Natural killer cell treated with Interleukin-12 subunit alpha and Interleukin-12 subunit beta and Interleukin-15 and Interleukin-18, amount 100 ng/mL, for 72 hours (primary cell): ENCODE measurements around the gene MPST. TPM values are rescaled to one million over a fixed set of nuclear protein-coding genes. Genes with fewer than 3 reads are reported as not detected.
A peak's percentile ranks its signal among the peaks of the same experiment; 100 is the strongest.

Source experiments
- ATAC-seq, 2 donors: fragments of 150-1000 bp; cut with Tn5 transposase in 1 of 2; sonication (Bioruptor Pico), chemical (Tn5 transposase) in 1 of 2; 2 replicates each; pipeline ENCODE4 v1.10.0; 2021
- DNase-seq: peaks from one replicate; pipeline ENCODE4 v3.0.0; 2022; ENCODE audit warnings: low spot score
- H3K27ac Mint-ChIP-seq, 2 donors: 1 replicate in 1 of 2; 2 replicates in 1 of 2; pipeline ENCODE4 v1.8.0; 2022; ENCODE audit warnings: mixed read lengths in 2 of 2, mild to moderate bottlenecking in 1 of 2, moderate library complexity in 1 of 2
- H3K27me3 Mint-ChIP-seq, 2 donors: 1 replicate in 1 of 2; 2 replicates in 1 of 2; pipeline ENCODE4 v1.8.0; 2022; ENCODE audit warnings: mixed read lengths in 2 of 2
- H3K36me3 Mint-ChIP-seq: one replicate; pipeline ENCODE4 v1.8.0; 2022; ENCODE audit warnings: mixed read lengths
- H3K4me1 Mint-ChIP-seq, 2 donors: 1 replicate in 1 of 2; 2 replicates in 1 of 2; pipeline ENCODE4 v1.8.0; 2022; ENCODE audit warnings: low read depth in 2 of 2, mixed read lengths in 2 of 2, mild to moderate bottlenecking in 1 of 2
- H3K4me3 Mint-ChIP-seq: one replicate; pipeline ENCODE4 v1.8.0; 2022; ENCODE audit warnings: mixed read lengths
- H3K9me3 Mint-ChIP-seq: 2 replicates; pipeline ENCODE4 v1.8.0; 2022; ENCODE audit warnings: mixed read lengths
- total RNA-seq, 2 donors: library from RNA; stranded (reverse); gene quantifications; one replicate each; pipeline ENCODE4 v1.2.3, GENCODE V29; 2022

The MPST gene
- total RNA-seq, 2 donors from 2014 or later: 27.6 to 51.1 TPM

DNA sequence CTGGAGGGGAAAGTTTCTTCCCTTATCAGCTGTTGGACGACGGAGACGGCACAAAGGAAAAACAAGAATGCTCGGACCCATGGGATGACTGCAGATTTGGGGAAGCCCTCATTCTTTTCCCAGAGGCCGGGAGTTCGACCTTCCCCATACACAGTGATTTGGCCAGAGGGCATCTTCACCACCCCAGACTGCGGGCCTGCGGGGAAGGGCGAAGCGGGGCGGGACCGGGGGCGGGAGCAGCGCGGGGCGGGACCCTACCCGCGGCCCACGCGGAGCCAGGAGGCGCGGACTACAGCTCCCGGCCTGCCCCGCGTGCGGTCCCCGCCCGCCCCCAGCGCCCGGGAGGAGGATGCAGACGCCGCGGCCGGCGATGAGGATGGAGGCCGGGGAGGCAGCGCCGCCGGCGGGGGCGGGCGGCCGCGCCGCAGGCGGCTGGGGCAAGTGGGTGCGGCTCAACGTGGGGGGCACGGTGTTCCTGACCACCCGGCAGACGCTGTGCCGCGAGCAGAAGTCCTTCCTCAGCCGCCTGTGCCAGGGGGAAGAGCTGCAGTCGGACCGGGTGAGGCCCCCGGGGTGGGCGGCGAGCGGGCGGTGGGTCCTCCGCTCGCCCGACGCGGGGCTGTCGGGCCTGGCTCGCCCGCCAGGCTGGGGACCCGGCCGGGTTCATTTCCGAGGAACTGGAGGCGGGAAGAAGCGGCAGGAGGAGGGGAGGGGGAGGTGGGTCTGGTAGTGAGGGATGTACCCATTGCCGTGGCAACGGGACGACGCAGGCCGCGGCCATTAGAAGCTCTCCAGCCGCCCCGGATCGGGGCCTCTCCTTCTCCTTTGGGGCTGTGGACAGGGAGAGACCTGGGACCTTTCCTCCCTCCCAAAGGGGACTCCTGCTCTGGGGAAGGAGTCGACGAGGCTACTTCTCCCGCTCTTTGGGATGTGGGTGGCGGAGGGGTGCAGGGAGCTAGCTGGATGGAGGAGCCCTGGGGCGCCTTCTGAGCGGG lies 32.1 kb downstream of the MPST start, which contains the start of gene KCTD17:
Gene KCTD17 (plus strand): TSS at position 352 of the 995 bp plus-strand sequence. CDS start 19 bp downstream, at position 371.
- Mint-ChIP-seq H3K9me3 (no peaks in the 10 kb centered on the region), H3K27me3 (no peaks in the 10 kb centered on the region), H3K27ac (peak within 1 kb of the TSS in 1 of 2 donors; percentile 74), H3K36me3 (no peaks in the 10 kb centered on the region), H3K4me1 (peaks cover 5 to 11% of the 10 kb centered on the region in 2 donors), H3K4me3 (peak within 1 kb of the TSS; percentile 85)
- ATAC-seq (peak; percentile 99), DNase-seq (peak; percentile 87)

DNA sequence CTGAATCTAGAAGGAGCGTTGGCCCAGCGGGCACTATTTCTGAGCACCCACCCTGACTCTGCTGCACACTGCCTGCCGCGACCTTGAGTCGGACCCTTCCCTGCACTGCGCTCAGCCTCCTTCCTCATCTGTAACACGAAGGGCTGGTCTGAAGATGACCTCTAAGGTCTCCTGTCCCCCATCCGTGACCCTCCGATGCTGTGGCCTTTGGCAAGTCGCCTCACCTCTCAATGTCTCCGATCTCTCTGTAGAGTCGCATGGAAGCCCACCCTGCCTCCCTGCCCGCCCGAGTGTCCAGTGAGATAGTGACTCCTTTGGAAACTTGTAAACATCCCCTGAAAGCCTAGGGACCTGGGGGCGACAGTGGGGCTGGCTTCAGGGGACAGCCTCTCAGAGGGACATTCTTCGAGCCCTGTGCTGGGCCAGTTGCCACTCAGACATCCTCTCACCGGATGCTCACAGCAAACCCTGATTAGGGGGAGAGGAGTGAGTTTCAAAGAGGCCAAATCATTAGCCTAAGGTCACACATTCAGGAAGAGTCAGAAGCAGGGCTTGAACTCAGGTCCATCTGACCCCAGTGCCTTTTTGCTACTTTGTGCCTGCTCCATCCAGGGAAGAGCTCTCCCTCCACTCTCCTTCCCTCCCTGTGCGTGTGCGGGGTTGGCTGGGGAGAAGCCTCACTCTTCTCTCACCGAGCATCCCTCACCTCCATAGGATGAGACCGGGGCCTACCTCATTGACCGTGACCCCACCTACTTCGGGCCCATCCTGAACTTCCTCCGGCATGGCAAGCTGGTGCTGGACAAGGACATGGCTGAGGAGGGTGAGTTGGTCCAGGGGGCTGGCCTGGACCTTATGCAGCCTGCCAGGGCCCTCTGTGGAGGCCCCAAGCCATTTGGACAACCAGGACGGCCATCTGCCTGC lies 33.1 kb downstream of the MPST start:
- no peak for ATAC-seq
- Mint-ChIP-seq H3K9me3 (no peaks in the 10 kb centered on the region), H3K27me3 (no peaks in the 10 kb centered on the region), H3K4me1 (peaks cover 5 to 11% of the 10 kb centered on the region in 2 donors), H3K27ac (peak overlapping the region in 1 of 2 donors; percentile 74), H3K36me3 (no peaks in the 10 kb centered on the region), H3K4me3 (peak overlapping the region; percentile 85)
- peak; percentile 53 for DNase-seq

DNA sequence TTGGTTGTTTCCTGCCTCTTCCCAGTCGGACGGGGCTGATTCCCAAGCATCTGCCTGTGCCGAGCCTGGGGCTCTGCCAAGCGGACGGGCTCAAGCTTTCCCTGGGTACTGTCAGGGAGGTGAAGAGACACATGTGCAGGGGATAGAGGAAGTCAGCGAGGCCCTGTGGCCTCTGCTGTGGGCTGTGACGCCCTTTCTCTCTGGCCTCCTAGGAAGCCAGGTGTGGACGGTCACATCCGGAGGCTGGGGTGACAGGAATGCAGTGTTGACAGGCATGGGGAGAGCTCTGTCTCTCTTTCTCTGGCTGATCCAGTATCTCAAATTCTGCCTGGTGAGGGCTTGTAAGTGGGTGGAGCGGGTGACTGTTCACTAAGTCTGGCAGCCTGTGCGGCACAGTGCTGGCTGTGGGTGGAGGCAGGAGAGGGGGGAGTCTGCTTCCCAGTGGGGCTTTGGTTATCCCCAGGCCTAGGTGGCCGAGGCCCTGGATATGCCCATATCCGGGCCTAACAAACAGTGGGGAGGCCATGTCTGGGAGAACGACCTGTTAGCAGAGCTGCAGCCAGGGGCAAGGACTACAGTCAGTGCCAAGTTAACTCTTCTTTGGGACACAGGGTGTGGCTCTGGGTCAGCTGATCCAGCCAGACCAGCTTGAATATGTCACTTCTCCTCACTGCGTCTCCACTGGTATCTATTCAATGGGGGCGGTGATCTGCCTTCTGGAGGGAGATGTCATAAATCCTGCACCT lies 33.9 kb downstream of the MPST start:
- no peak for DNase-seq
- Mint-ChIP-seq H3K9me3 (no peaks in the 10 kb centered on the region), H3K27me3 (no peaks in the 10 kb centered on the region), H3K36me3 (no peaks in the 10 kb centered on the region), H3K4me1 (peaks cover 5 to 11% of the 10 kb centered on the region in 2 donors), H3K27ac (no peak overlapping the region), H3K4me3 (no peak overlapping the region)
- ATAC-seq: no peak

DNA sequence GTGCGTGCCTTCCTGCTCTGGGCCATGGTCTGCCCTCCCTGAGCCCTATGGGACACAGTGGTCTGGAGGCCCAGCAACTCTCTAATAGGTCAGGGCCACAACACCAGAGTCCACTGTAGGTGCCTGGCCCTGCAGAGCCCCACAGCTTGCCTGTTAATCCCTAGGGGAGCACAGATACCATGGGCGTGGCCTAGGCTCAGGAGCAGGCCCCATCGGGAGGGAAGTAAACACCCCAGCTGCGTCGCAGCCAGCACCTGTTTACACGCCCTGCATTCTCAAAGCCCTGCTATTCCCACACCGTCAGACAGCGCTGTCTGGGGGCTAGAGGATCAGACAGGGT lies 34.5 kb downstream of the MPST start:
- DNase-seq: no peak
- Mint-ChIP-seq H3K4me1 (peaks cover 5 to 11% of the 10 kb centered on the region in 2 donors), H3K27me3 (no peaks in the 10 kb centered on the region), H3K27ac (no peak overlapping the region), H3K36me3 (no peaks in the 10 kb centered on the region), H3K9me3 (no peaks in the 10 kb centered on the region), H3K4me3 (no peak overlapping the region)
- ATAC-seq: no peak

DNA sequence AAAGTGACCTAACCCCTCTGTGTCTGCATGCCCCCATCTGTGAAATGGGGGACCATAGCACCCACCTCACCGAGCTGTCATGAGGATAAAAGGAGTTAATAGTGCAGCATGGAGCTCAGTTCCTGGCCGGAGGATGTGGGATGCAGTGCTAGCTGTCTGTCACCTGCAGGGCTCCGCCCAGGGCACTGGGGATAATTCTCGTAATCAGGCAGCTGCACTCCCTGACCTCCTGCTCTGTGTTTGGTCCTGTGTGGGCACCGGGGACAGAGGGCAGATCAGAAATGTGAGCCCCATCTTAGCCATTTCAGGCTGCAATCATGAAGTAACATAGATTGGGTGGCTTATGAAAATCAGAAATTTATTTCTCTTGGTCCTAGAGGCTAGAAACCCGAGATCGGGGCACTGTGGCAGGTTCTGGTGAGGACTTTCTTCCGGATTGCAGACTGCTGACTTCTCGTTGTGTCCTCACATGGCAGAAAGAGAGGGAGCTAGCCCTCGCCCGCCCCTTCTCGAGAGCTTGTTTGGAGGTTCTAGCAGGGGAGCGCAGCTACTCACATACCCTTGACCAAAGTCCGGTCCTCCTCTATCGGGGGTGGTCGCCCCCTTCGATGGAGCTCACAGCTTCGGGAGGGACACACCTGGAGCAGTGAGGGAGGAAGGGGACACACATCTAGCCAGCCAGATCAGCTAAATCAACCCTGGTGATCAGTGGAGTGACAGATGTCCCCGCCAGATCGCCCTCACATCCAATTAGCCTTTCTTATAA lies 35.2 kb downstream of the MPST start:
- peaks cover 5 to 11% of the 10 kb centered on the region in 2 donors for H3K4me1 Mint-ChIP-seq
- no peak overlapping the region for H3K27ac Mint-ChIP-seq
- no peaks in the 10 kb centered on the region for H3K9me3 Mint-ChIP-seq
- ATAC-seq (no peak), DNase-seq (no peak)
- no peak overlapping the region for H3K4me3 Mint-ChIP-seq
- no peaks in the 10 kb centered on the region for H3K27me3 Mint-ChIP-seq
- no peaks in the 10 kb centered on the region for H3K36me3 Mint-ChIP-seq

DNA sequence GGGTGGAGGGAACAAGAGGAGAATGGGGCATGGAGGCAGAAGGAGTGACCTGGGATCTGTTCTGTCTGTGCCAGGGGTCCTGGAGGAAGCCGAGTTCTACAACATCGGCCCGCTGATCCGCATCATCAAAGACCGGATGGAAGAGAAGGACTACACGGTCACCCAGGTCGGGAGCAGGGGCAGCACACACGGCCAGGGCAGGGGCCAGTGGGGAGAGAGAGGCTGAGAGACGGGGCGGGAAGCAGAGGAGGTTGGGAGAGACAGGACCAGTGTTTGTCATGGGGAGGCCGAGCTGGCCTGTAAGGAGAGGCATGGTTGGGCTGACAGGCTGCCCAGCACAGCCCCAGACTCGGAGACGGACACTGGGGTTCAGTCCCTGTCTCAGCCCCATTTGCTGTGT lies 36.7 kb downstream of the MPST start:
- no peak for ATAC-seq
- H3K9me3 Mint-ChIP-seq: no peaks in the 10 kb centered on the region
- H3K36me3 Mint-ChIP-seq: no peaks in the 10 kb centered on the region
- no peaks in the 10 kb centered on the region for H3K27me3 Mint-ChIP-seq
- DNase-seq: no peak
- no peak overlapping the region for H3K4me3 Mint-ChIP-seq
- peaks cover 5 to 11% of the 10 kb centered on the region in 2 donors for H3K4me1 Mint-ChIP-seq
- no peak overlapping the region for H3K27ac Mint-ChIP-seq

DNA sequence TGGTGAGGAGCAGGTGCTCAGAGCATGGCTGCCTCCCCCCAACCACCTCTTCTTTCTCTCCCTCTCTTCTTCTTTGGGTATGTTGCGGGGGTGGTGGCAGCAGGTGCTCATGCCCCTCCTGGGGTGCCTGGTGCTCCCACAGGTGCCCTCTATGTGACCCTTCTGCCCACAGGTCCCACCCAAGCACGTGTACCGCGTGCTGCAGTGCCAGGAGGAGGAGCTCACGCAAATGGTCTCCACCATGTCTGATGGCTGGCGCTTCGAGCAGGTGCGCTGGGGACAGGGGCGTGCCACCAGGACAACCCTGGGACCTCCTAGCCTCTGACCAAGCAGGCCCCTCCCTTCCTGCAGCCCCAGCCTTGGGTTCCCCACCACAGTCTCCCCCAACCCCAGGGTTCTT lies 37.7 kb downstream of the MPST start:
- Mint-ChIP-seq H3K27ac (no peak overlapping the region), H3K9me3 (no peaks in the 10 kb centered on the region), H3K4me1 (peaks cover 4 to 11% of the 10 kb centered on the region in 2 donors), H3K4me3 (no peak overlapping the region), H3K36me3 (no peaks in the 10 kb centered on the region), H3K27me3 (no peaks in the 10 kb centered on the region)
- DNase-seq: no peak
- no peak for ATAC-seq

DNA sequence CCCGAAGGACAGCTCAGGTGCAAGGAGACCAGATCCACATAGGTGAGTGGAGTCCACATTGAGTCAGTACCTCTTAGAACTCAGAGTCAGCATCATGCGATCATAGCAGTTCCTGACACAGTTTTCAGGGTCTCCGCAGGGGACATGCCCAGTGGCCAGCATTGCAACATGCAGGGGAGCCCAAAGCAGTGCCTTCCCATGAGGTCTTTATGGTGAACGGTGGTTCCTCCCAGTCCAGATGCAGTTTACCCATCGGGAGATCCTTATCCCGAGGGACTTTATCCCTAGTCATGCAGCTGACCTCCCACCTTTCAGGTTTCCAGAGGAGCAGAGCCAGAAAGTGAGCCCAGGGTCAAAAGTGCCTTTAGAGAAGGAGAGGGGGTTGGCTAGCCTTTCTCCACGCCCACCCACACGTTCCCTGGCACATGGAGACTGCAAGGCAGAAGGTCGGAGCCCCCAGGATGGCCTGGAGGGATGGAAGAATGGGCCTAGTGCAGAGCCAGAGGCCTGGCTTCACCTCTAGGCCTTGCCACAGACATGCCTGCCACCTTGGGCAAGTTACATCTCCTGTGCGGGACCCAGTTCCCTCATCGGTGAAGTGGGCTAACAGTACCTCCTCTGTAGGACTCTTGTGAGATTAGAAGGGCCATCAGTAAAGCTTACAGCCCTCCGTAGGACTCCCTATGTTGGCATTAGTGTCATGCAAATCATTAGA lies 38.4 kb downstream of the MPST start:
- Mint-ChIP-seq H3K36me3 (no peaks in the 10 kb centered on the region), H3K4me3 (no peak overlapping the region)
- no peak for ATAC-seq

DNA sequence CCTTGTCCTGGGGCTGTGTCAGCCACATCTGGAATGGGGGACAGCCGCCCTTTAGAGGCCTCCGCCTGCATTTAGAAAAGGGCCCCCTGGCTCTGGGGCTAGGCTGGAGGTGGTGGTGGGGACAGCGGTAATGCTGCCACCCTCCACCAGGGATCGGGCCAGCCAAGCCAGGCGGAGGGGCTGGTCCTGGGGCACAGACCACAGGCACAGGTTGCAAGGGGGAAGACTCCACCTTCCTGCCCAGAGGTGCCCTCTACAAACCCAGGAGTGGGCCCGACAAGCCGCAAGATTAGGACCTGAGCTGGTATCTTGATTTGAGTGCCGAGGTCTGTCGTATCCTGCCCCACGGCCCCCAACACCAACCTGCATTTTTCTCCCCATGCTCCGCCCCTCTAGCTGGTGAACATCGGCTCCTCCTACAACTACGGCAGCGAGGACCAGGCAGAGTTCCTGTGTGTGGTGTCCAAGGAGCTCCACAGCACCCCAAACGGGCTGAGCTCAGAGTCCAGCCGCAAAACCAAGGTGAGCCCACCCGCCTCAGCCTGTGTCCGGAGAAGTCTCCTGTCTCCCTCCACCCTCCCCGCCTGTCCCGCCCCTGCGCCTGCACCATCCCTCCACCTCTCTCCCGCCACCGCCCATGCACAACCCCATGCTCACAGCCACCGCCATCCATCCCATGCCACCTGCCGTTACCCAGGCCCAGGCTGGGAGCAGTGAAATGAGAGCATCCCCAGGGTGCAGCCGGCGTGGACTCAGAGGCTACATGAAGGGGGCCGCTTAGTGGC lies 39.6 kb downstream of the MPST start:
- Mint-ChIP-seq H3K27ac (no peak overlapping the region), H3K4me1 (no peaks in the 10 kb centered on the region), H3K36me3 (no peaks in the 10 kb centered on the region), H3K27me3 (no peaks in the 10 kb centered on the region), H3K9me3 (no peaks in the 10 kb centered on the region), H3K4me3 (no peak overlapping the region)
- ATAC-seq: no peak
- DNase-seq: no peak

More for the DNA sequence above, 38.4 kb downstream of the MPST start:
- H3K27me3 Mint-ChIP-seq: no peaks in the 10 kb centered on the region
- no peak overlapping the region for H3K27ac Mint-ChIP-seq
- no peak for DNase-seq
- H3K4me1 Mint-ChIP-seq: peaks cover 0 to 4% of the 10 kb centered on the region in 2 donors
- no peaks in the 10 kb centered on the region for H3K9me3 Mint-ChIP-seq

DNA sequence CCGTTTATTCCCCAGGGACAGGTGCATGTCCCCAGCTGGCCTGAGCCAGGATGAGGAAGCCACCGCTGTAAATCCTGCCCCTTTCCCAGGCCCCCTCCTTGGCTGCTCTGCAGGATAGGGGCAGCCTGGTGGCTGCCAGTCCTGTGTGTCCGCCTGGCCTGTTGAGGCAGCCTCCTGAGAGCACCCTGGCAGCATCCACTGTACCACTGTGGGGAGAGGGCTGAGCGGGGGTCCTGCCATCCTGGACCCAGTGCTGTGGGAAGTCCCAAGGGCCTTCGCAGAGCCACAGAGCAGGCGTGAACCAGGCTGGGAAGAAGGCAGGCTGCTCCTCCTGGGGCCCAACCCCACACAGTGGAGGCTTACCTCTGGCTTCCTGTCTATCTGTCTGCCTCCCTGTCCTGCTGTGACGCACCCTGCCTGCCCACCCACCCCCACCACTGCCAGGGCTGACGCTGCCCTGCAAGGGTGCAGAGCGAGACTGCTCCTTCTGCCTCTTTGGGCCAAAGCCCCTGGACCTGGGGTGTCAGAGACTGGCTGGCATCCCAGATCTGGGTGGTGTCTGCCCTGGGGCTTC lies 40.4 kb downstream of the MPST start:
- ATAC-seq (peak in 1 of 2 donors; percentile 44), DNase-seq (no peak)
- Mint-ChIP-seq H3K27me3 (no peaks in the 10 kb centered on the region), H3K9me3 (no peaks in the 10 kb centered on the region), H3K4me3 (no peak overlapping the region), H3K4me1 (no peaks in the 10 kb centered on the region), H3K36me3 (no peaks in the 10 kb centered on the region), H3K27ac (no peak overlapping the region)

DNA sequence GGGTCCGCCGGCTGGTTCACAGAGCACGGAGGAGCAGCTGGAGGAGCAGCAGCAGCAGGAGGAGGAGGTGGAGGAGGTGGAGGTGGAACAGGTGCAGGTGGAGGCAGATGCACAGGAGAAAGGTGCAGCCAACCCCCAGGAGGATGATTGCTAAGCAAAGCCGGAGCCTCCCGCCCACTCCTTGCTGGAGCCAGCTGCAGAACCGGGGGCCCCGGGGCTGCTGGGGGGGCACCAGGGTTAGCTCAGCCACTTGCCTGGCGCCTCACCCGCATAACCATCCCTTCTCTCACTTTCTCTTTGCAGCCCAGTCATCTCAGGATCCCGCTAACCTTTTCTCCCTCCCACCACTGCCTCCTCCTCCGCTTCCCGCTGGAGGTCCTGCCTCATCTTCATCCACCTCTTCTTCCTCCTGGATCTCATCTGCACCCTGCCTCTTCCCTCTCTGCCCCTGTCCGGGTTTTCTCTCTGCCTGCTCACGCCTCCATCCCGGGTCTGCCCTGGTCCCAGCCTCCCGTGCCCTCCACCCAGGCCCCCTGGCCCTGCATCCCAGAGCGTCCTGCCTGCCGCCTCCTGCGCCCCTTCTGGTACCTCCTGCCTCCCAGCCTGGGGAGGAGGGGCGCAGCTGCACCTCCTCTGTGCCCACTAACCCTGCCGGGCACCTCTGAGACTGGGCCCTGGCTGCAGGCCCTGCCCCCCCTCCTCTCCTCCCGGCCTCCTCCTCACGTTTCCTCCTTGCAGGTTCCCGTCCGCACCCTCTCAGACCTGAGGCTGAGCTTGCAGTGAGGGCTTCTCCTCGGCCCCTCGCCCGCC lies 41.5 kb downstream of the MPST start:
- H3K36me3 Mint-ChIP-seq: no peaks in the 10 kb centered on the region
- H3K27me3 Mint-ChIP-seq: no peaks in the 10 kb centered on the region
- no peak overlapping the region for H3K4me3 Mint-ChIP-seq
- DNase-seq (no peak), ATAC-seq (peak in 1 of 2 donors; percentile 61)
- no peak overlapping the region for H3K27ac Mint-ChIP-seq
- no peaks in the 10 kb centered on the region for H3K4me1 Mint-ChIP-seq
- H3K9me3 Mint-ChIP-seq: no peaks in the 10 kb centered on the region
